ENCODE measurements around the gene CDK16.

DNA sequence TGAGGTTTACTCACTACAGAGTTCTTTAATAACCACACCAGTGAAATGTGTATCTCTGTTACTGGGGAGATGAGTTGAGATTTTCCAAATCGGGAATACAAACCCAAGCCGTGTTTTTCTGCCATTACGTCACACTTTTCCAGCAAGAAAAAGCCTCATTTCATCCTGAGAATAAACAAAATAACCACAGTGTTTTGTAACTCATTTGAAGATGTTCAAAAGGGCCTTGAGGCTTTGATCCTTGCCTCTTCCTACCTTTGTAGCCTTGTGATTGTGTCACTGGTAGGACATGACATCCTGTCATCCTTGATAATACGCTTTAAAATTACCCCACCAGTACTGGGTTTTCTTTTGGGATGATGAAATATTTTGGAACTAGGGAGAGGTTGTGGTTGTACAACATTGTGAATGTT is 17.2 kb downstream of the CDK16 start:
- TF ChIP-seq, protein P1, sequence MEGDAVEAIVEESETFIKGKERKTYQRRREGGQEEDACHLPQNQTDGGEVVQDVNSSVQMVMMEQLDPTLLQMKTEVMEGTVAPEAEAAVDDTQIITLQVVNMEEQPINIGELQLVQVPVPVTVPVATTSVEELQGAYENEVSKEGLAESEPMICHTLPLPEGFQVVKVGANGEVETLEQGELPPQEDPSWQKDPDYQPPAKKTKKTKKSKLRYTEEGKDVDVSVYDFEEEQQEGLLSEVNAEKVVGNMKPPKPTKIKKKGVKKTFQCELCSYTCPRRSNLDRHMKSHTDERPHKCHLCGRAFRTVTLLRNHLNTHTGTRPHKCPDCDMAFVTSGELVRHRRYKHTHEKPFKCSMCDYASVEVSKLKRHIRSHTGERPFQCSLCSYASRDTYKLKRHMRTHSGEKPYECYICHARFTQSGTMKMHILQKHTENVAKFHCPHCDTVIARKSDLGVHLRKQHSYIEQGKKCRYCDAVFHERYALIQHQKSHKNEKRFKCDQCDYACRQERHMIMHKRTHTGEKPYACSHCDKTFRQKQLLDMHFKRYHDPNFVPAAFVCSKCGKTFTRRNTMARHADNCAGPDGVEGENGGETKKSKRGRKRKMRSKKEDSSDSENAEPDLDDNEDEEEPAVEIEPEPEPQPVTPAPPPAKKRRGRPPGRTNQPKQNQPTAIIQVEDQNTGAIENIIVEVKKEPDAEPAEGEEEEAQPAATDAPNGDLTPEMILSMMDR (IDR thresholded peaks at IDR 0.05; ENCODE audit: extremely low read depth in 1 of 2, insufficient read depth in 1 of 2, low read depth in 1 of 2, low read length in 2 of 2): no peak
- TF ChIP-seq EZH2 (IDR thresholded peaks at IDR 0.05; ENCODE audit: borderline replicate concordance, low read depth, low read length, severe bottlenecking) (no peak), POLR2A (IDR thresholded peaks at IDR 0.05; ENCODE audit: low read depth, low read length) (no peak), MYC (IDR thresholded peaks at IDR 0.05; ENCODE audit: low read depth, low read length) (no peak), POLR2AphosphoS5 (IDR thresholded peaks at IDR 0.05; ENCODE audit: insufficient read depth, low read depth, low read length) (no peak)
- TF ChIP-seq, protein P2, sequence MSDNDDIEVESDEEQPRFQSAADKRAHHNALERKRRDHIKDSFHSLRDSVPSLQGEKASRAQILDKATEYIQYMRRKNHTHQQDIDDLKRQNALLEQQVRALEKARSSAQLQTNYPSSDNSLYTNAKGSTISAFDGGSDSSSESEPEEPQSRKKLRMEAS (IDR thresholded peaks at IDR 0.05; ENCODE audit: insufficient read depth, insufficient read length): no peak

Measured in endothelial cell of umbilical vein (primary cell).